H9 (cell line): ENCODE results near the gene IGFBP4. TPM values are rescaled to one million over a fixed set of nuclear protein-coding genes. Genes with fewer than 3 reads are reported as not detected.

Experiments used
- DNase-seq: peaks from one replicate; pipeline ENCODE4 v3.0.0-alpha.2; 2017
- H2AFZ ChIP-seq: one replicate; pipeline ENCODE4 v1.6.1; 2013; ENCODE audit warnings: mild to moderate bottlenecking, low read length, control low read depth, moderate library complexity
- H2AK5ac ChIP-seq: 2 replicates; pipeline ENCODE4 v1.6.1; 2013; ENCODE audit warnings: low read length, control low read depth, mixed read lengths; ENCODE audit not compliant: insufficient read length
- H2BK120ac ChIP-seq: one replicate; pipeline ENCODE4 v1.6.1; 2013; ENCODE audit warnings: low read depth, mild to moderate bottlenecking, low read length, control low read depth, inconsistent platforms; ENCODE audit not compliant: poor library complexity, severe bottlenecking
- H2BK12ac ChIP-seq: 2 replicates; pipeline ENCODE4 v1.6.1; 2013; ENCODE audit warnings: low read length, control low read depth, mixed read lengths, low read depth; ENCODE audit not compliant: insufficient read length
- H2BK15ac ChIP-seq: 2 replicates; pipeline ENCODE4 v1.6.1; 2013; ENCODE audit warnings: low read depth, low read length, control low read depth
- H2BK20ac ChIP-seq: one replicate; pipeline ENCODE4 v1.6.1; 2013; ENCODE audit warnings: low read depth, mild to moderate bottlenecking, low read length, control low read depth, inconsistent platforms; ENCODE audit not compliant: poor library complexity, severe bottlenecking
- H2BK5ac ChIP-seq: 2 replicates; pipeline ENCODE4 v1.6.1; 2013; ENCODE audit warnings: low read length, control low read depth, mixed read lengths; ENCODE audit not compliant: insufficient read length
- H3K14ac ChIP-seq: 2 replicates; pipeline ENCODE4 v1.6.1; 2013; ENCODE audit warnings: low read length, control low read depth; ENCODE audit not compliant: insufficient read depth
- H3K18ac ChIP-seq: 2 replicates; pipeline ENCODE4 v1.6.1; 2013; ENCODE audit warnings: low read depth, mild to moderate bottlenecking, mixed read lengths, low read length, control low read depth; ENCODE audit not compliant: insufficient read length
- H3K23ac ChIP-seq: 2 replicates; pipeline ENCODE4 v1.6.1; 2013; ENCODE audit warnings: low read length, control low read depth, mixed read lengths, low read depth; ENCODE audit not compliant: insufficient read length
- H3K23me2 ChIP-seq: 2 replicates; pipeline ENCODE4 v1.6.1; 2013; ENCODE audit warnings: low read depth, mild to moderate bottlenecking, mixed read lengths, low read length, control low read depth; ENCODE audit not compliant: insufficient read length, poor library complexity, severe bottlenecking
- H3K27ac ChIP-seq: 2 replicates; pipeline ENCODE4 v1.5.1; 2013; ENCODE audit warnings: low read length, control low read depth, mixed read lengths, low read depth; ENCODE audit not compliant: insufficient read length
- H3K27me3 ChIP-seq: 2 replicates; pipeline ENCODE4 v1.6.1; 2013; ENCODE audit warnings: low read length, control low read depth, inconsistent platforms; ENCODE audit not compliant: insufficient read depth
- H3K4ac ChIP-seq: 2 replicates; pipeline ENCODE4 v1.6.1; 2013; ENCODE audit warnings: low read depth, mild to moderate bottlenecking, control low read depth, inconsistent platforms, low read length, moderate library complexity
- H3K4me1 ChIP-seq: 2 replicates; pipeline ENCODE4 v1.6.1; 2013; ENCODE audit warnings: low read length, control low read depth, inconsistent platforms; ENCODE audit not compliant: insufficient read depth
- H3K4me2 ChIP-seq: 2 replicates; pipeline ENCODE4 v1.6.1; 2013; ENCODE audit warnings: low read length, control low read depth, mixed read lengths; ENCODE audit not compliant: insufficient read length, insufficient read depth
- H3K56ac ChIP-seq: 2 replicates; pipeline ENCODE4 v1.6.1; 2013; ENCODE audit warnings: low read depth, mild to moderate bottlenecking, mixed read lengths, low read length, control low read depth; ENCODE audit not compliant: insufficient read length
- H3K79me1 ChIP-seq: 2 replicates; pipeline ENCODE4 v1.6.1; 2013; ENCODE audit warnings: low read depth, mild to moderate bottlenecking, moderate library complexity, low read length, control low read depth, inconsistent platforms; ENCODE audit not compliant: insufficient read depth, poor library complexity, severe bottlenecking
- H3K79me2 ChIP-seq: 2 replicates; pipeline ENCODE4 v1.6.1; 2013; ENCODE audit warnings: low read length, control low read depth, inconsistent platforms; ENCODE audit not compliant: insufficient read depth
- H3K9ac ChIP-seq: 2 replicates; pipeline ENCODE4 v1.6.1; 2013; ENCODE audit warnings: low read length, control low read depth, mixed read lengths; ENCODE audit not compliant: insufficient read length; ENCODE audit errors: extremely low read depth
- H3K9me3 ChIP-seq: one replicate; pipeline ENCODE4 v1.6.1; 2013; ENCODE audit warnings: low read depth, low read length, inconsistent platforms; ENCODE audit not compliant: control insufficient read depth
- H3T11ph ChIP-seq: one replicate; pipeline ENCODE4 v1.6.1; 2013; ENCODE audit warnings: mild to moderate bottlenecking, low read length, control low read depth, inconsistent platforms
- H4K20me1 ChIP-seq: one replicate; pipeline ENCODE4 v1.6.1; 2013; ENCODE audit not compliant: control insufficient read depth, insufficient read length, insufficient read depth
- H4K5ac ChIP-seq: 2 replicates; pipeline ENCODE4 v1.6.1; 2013; ENCODE audit warnings: low read depth, mild to moderate bottlenecking, mixed read lengths, low read length, control low read depth; ENCODE audit not compliant: insufficient read length
- H4K8ac ChIP-seq: replicated peaks from 2 replicates; pipeline ENCODE4 v1.6.1; 2013; ENCODE audit warnings: low read length, control low read depth, mixed read lengths, low read depth; ENCODE audit not compliant: insufficient read length
- H4K91ac ChIP-seq: 2 replicates; pipeline ENCODE4 v1.6.1; 2013; ENCODE audit warnings: low read depth, mild to moderate bottlenecking, moderate library complexity, mixed read lengths, low read length, control low read depth; ENCODE audit not compliant: insufficient read length
- H3K27ac Mint-ChIP-seq, 3 experiments: 2 replicates in 2 of 3; 3 replicates in 1 of 3; pipeline ENCODE4 v1.8.0; 2020 to 2021; ENCODE audit warnings: mixed read lengths in 3 of 3, mild to moderate bottlenecking in 1 of 3, moderate library complexity in 1 of 3
- H3K27me3 Mint-ChIP-seq: 2 replicates; pipeline ENCODE4 v1.8.0; 2021; ENCODE audit warnings: low read depth, mild to moderate bottlenecking, moderate library complexity, mixed read lengths
- H3K36me3 Mint-ChIP-seq, 3 experiments: 2 replicates in 2 of 3; 3 replicates in 1 of 3; pipeline ENCODE4 v1.8.0; 2020 to 2021; ENCODE audit warnings: low read depth in 3 of 3, mixed read lengths in 3 of 3; ENCODE audit not compliant: insufficient read depth in 1 of 3
- H3K4me1 Mint-ChIP-seq, 2 experiments: 2 replicates each; pipeline ENCODE4 v1.8.0; 2020; ENCODE audit warnings: mixed read lengths in 2 of 2
- H3K4me3 Mint-ChIP-seq, 2 experiments: 2 replicates in 1 of 2; 3 replicates in 1 of 2; pipeline ENCODE4 v1.8.0; 2020 to 2021; ENCODE audit warnings: mild to moderate bottlenecking in 2 of 2, mixed read lengths in 2 of 2, moderate library complexity in 1 of 2
- H3K9me3 Mint-ChIP-seq, 2 experiments: 2 replicates in 1 of 2; 3 replicates in 1 of 2; pipeline ENCODE4 v1.8.0; 2020; ENCODE audit warnings: mild to moderate bottlenecking in 2 of 2, mixed read lengths in 2 of 2, moderate library complexity in 1 of 2
- WGBS: extraction: QIAGEN DNeasy Blood & Tissue Kit; methylation state at CpG from one replicate; pipeline ENCODE4 v1.1.7; 2013; ENCODE audit warnings: missing lambda C conversion rate, low lambda C conversion rate, mixed read lengths; ENCODE audit not compliant: insufficient read length; ENCODE audit errors: extremely low coverage; 5-methylcytosine and 5-hydroxymethylcytosine counted together
- total RNA-seq: library from RNA; stranded (reverse); gene quantifications from 2 replicates; pipeline ENCODE4 v1.2.1, GENCODE V29; 2021
- TF ChIP-seq, protein P1 (sequence below): fragments of 200-600 bp; sonication (generic); conservative IDR thresholded peaks from 3 replicates; pipeline ENCODE4 v1.8.0; 2021; ENCODE audit warnings: antibody characterized with exemption, mild to moderate bottlenecking

Gene IGFBP4
- total RNA-seq, 1 experiment from 2014 or later: 49.9 TPM

GRCh38 chr17:40506786-40507185 is 63.5 kb downstream of the IGFBP4 start:
- no peak overlapping the region for H4K91ac ChIP-seq
- no peak overlapping the region for H3K4me3 Mint-ChIP-seq
- H3K4me2 ChIP-seq: no peak overlapping the region
- no peaks in the 10 kb centered on the region; the same call in 1 of the 2 replicates for H3K4me1 ChIP-seq
- no peaks in the 10 kb centered on the region; a peak in 1 of 5 replicates for H3K9me3 Mint-ChIP-seq
- H2BK120ac ChIP-seq: no peak overlapping the region
- no peaks in the 10 kb centered on the region for H3K36me3 Mint-ChIP-seq
- no peak overlapping the region for H4K8ac ChIP-seq
- H3K27me3 Mint-ChIP-seq: peaks cover 2% of the 10 kb centered on the region
- H3K9ac ChIP-seq: no peak overlapping the region
- H2BK20ac ChIP-seq: no peak overlapping the region
- no peaks in the 10 kb centered on the region for H3K79me1 ChIP-seq
- no peak overlapping the region for H3T11ph ChIP-seq
- DNase-seq: no peak
- no peak overlapping the region for H4K5ac ChIP-seq
- no peak overlapping the region for H3K27ac Mint-ChIP-seq
- H4K20me1 ChIP-seq: no peaks in the 10 kb centered on the region
- H3K23me2 ChIP-seq: no peaks in the 10 kb centered on the region
- H2AK5ac ChIP-seq: no peak overlapping the region
- no peaks in the 10 kb centered on the region for H3K27me3 ChIP-seq
- no peaks in the 10 kb centered on the region for H3K9me3 ChIP-seq
- no peak overlapping the region for H3K27ac ChIP-seq
- H3K23ac ChIP-seq: no peak overlapping the region
- H3K14ac ChIP-seq: no peak overlapping the region
- no CpG with 5 or more reads among the region's 5 CpGs for WGBS
- H3K4me1 Mint-ChIP-seq: peaks cover 21 to 26% of the 10 kb centered on the region in 2 experiments
- H2AFZ ChIP-seq: no peak overlapping the region
- H2BK5ac ChIP-seq: no peak overlapping the region
- H3K79me2 ChIP-seq: no peaks in the 10 kb centered on the region
- H2BK15ac ChIP-seq: no peak overlapping the region
- no peak overlapping the region for H3K18ac ChIP-seq
- no peak overlapping the region for H2BK12ac ChIP-seq
- H3K4ac ChIP-seq: no peak overlapping the region
- no peak overlapping the region for H3K56ac ChIP-seq
- TF ChIP-seq, protein P1, sequence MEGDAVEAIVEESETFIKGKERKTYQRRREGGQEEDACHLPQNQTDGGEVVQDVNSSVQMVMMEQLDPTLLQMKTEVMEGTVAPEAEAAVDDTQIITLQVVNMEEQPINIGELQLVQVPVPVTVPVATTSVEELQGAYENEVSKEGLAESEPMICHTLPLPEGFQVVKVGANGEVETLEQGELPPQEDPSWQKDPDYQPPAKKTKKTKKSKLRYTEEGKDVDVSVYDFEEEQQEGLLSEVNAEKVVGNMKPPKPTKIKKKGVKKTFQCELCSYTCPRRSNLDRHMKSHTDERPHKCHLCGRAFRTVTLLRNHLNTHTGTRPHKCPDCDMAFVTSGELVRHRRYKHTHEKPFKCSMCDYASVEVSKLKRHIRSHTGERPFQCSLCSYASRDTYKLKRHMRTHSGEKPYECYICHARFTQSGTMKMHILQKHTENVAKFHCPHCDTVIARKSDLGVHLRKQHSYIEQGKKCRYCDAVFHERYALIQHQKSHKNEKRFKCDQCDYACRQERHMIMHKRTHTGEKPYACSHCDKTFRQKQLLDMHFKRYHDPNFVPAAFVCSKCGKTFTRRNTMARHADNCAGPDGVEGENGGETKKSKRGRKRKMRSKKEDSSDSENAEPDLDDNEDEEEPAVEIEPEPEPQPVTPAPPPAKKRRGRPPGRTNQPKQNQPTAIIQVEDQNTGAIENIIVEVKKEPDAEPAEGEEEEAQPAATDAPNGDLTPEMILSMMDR: no peak

Other genes with a start within 250 kb of the IGFBP4 start
- gene WIPF2, start 224.1 kb upstream of the IGFBP4 start, total RNA-seq: 22.2 and 24.2 TPM in 2 replicates
- gene CDC6, start 155.6 kb upstream of the IGFBP4 start, total RNA-seq: 131 and 141 TPM in 2 replicates
- 16.7 and 17.6 TPM in 2 replicates for gene RARA, start 134.3 kb upstream of the IGFBP4 start, total RNA-seq
- not detected in 2 replicates for gene GJD3, start 78.7 kb upstream of the IGFBP4 start, total RNA-seq
- gene TOP2A, start 25.6 kb upstream of the IGFBP4 start, total RNA-seq: 230 TPM in 2 replicates
- gene TNS4, start 58.2 kb downstream of the IGFBP4 start, total RNA-seq: 0.55 and 0.59 TPM in 2 replicates
- gene CCR7, start 122.0 kb downstream of the IGFBP4 start, total RNA-seq: 0.31 TPM in 1 of 2 replicates, not detected in the other
- gene SMARCE1, start 204.4 kb downstream of the IGFBP4 start, total RNA-seq: 122 and 126 TPM in 2 replicates
- gene KRT222, start 221.7 kb downstream of the IGFBP4 start, total RNA-seq: 0.13 and 0.18 TPM in 2 replicates